Hepatocyte (in vitro differentiated cells): ENCODE results near the gene DSCAM.

Experiments used
- EZH2phosphoT487 ChIP-seq: fragments of 200-600 bp; sonication (generic); IDR thresholded peaks from one replicate; pipeline ENCODE4 v1.6.1; 2018; ENCODE audit warnings: antibody characterized with exemption, mild to moderate bottlenecking, low read depth, moderate library complexity; ENCODE audit not compliant: unreplicated experiment, severe bottlenecking
- TF ChIP-seq, protein P1 (sequence below): fragments of 200-600 bp; sonication (generic); IDR thresholded peaks from 2 replicates; pipeline ENCODE4 v1.5.1; 2016; ENCODE audit warnings: antibody characterized with exemption, mild to moderate bottlenecking; ENCODE audit not compliant: poor library complexity

DNA sequence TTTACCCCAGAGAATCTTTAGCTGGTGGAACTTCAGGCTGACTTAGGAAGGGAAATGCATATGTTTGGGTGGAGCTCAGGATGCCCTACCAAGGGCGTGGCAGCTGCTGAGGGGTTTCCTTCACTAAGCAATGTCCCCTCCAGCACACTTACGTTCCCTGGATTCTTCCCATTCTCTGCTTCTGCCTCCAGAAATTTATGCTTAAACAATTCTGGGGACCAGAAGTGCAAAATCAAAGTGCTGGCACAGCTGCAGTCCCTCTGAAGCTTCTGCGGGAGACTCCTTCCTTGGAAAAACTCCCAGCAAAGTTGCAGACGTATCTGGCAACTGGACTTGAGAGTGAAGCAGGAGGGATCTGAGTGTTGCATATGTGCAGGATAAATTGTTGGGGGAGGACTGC, 576.9 kb downstream of the DSCAM start:
- TF ChIP-seq EZH2phosphoT487 = no peak
- TF ChIP-seq, protein P1, sequence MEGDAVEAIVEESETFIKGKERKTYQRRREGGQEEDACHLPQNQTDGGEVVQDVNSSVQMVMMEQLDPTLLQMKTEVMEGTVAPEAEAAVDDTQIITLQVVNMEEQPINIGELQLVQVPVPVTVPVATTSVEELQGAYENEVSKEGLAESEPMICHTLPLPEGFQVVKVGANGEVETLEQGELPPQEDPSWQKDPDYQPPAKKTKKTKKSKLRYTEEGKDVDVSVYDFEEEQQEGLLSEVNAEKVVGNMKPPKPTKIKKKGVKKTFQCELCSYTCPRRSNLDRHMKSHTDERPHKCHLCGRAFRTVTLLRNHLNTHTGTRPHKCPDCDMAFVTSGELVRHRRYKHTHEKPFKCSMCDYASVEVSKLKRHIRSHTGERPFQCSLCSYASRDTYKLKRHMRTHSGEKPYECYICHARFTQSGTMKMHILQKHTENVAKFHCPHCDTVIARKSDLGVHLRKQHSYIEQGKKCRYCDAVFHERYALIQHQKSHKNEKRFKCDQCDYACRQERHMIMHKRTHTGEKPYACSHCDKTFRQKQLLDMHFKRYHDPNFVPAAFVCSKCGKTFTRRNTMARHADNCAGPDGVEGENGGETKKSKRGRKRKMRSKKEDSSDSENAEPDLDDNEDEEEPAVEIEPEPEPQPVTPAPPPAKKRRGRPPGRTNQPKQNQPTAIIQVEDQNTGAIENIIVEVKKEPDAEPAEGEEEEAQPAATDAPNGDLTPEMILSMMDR = no peak
